HFF-Myc (cell line): Measurements from ENCODE around the gene ABCD4.

Source experiments
- DNase-seq: peaks from one replicate; pipeline ENCODE4 v3.0.0-alpha.2; 2011; ENCODE audit warnings: low read depth; ENCODE audit errors: extremely low read depth
- H3K4me3 ChIP-seq: replicated peaks from 2 replicates; pipeline ENCODE4 v1.5.1; 2011; ENCODE audit warnings: low read depth, mild to moderate bottlenecking, control low read depth, low read length
- TF ChIP-seq, protein P1 (sequence below): IDR thresholded peaks from 2 replicates; pipeline ENCODE4 v1.5.1; 2012; ENCODE audit warnings: mild to moderate bottlenecking, low read depth, low read length, control low read depth; ENCODE audit errors: missing control alignments

ABCD4 gene

GRCh38 chr14:74267588-74267987 lies 35.1 kb downstream of the ABCD4 start:
- TF ChIP-seq, protein P1, sequence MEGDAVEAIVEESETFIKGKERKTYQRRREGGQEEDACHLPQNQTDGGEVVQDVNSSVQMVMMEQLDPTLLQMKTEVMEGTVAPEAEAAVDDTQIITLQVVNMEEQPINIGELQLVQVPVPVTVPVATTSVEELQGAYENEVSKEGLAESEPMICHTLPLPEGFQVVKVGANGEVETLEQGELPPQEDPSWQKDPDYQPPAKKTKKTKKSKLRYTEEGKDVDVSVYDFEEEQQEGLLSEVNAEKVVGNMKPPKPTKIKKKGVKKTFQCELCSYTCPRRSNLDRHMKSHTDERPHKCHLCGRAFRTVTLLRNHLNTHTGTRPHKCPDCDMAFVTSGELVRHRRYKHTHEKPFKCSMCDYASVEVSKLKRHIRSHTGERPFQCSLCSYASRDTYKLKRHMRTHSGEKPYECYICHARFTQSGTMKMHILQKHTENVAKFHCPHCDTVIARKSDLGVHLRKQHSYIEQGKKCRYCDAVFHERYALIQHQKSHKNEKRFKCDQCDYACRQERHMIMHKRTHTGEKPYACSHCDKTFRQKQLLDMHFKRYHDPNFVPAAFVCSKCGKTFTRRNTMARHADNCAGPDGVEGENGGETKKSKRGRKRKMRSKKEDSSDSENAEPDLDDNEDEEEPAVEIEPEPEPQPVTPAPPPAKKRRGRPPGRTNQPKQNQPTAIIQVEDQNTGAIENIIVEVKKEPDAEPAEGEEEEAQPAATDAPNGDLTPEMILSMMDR = no peak
- H3K4me3 ChIP-seq = no peak overlapping the region
- no peak for DNase-seq

DNA sequence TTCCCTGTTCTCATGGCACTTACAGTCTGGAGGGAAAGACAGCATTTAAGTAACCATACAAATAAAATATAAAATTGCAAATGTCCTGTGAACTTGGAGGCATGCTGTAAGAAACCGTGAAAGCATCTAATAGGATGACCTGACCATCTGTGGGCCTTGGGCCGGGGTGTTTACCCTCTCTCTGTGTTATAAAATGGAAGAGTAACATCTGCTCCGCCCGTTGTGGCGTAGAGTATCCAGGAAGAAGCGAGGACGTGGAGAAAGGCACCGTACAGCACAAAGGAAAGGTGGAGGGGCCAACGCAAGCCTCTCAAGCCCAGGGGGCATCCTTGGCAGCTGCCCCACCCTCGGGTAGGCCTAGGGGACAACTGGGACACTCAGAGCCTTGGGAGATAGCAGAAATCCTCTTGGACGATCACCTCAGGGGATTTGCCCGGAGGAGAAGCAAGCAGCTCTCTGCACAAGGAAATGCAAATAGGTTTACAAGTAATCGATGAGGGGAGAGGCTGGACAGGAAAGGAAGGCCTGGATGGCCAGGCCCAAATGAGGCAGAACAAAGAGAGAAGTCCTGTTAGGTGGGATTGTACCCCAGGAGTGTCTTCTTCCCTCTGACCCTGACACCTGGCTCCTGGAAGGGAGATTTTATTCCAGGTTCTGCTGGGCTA lies 37.3 kb downstream of the ABCD4 start:
- no peak overlapping the region for H3K4me3 ChIP-seq
- TF ChIP-seq, protein P1 = no peak
- DNase-seq = no peak

DNA sequence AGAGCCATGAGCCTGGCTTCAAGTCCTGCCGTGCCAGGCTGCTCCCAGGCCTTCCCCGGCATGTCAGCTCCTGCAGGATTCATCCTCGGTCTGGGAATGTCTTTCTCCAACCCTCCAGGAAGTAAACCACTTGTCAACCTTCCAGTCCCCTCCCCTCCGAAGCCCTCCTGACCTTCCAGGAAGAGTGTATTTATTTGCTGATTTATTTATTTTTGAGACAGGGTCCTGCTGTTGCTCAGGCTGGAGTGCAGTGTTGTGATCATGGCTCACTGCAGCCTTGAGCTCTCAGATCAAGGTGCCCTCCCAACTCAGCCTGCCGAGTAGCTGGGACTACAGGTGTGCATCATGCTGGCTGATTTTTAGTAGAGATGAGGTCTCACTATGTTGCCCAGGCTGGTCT lies 38.8 kb downstream of the ABCD4 start:
- no peak overlapping the region for H3K4me3 ChIP-seq
- TF ChIP-seq, protein P1 = no peak
- DNase-seq = no peak

- TF ChIP-seq, protein P1 = no peak
- no peak overlapping the region for H3K4me3 ChIP-seq
- no peak for DNase-seq
Measured at GRCh38 chr14:74263181-74263580, 39.6 kb downstream of the ABCD4 start.

DNA sequence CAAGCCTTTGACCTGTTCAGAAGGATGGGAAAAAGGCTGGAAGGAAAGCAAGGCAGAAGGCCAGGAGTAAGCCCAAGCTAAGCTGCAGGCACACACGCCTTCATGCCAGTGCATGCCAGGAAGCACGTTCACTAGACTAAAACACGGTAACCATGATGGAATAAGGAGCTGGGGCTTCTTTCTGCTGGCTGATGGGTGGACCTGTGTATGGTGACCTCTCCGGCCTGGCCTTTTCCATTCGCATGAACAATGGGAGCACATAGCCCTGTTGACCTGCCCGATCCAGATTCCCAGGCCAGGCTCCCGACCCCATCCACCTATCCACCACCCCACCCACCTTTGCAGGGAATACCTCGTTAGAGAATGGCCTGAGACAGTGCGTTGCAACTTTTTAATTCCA lies 40.7 kb downstream of the ABCD4 start:
- TF ChIP-seq, protein P1 = no peak

DNA sequence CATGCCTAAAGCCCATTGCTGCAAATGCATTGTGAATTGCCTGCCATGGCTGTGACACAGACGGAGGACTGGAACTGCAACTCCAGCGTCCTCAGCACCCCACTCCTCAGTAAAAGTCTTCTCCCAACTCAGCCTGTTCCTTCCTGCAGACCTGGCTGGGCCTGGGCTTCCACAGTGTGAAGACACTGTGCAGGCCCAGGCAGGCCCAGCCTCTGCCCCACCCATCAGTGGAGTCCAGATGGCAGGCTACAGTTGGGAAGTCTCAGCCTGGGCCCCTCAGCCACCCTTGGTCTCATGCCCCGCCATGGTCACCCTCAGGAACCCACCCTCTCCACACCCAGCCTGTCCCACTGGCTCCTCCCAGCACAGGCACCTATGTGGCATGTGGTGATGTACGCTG lies 41.4 kb downstream of the ABCD4 start:
- H3K4me3 ChIP-seq = no peak overlapping the region
- no peak for DNase-seq
- TF ChIP-seq, protein P1 = no peak

More for the DNA sequence above, 40.7 kb downstream of the ABCD4 start:
- DNase-seq = no peak
- H3K4me3 ChIP-seq = no peak overlapping the region

DNA sequence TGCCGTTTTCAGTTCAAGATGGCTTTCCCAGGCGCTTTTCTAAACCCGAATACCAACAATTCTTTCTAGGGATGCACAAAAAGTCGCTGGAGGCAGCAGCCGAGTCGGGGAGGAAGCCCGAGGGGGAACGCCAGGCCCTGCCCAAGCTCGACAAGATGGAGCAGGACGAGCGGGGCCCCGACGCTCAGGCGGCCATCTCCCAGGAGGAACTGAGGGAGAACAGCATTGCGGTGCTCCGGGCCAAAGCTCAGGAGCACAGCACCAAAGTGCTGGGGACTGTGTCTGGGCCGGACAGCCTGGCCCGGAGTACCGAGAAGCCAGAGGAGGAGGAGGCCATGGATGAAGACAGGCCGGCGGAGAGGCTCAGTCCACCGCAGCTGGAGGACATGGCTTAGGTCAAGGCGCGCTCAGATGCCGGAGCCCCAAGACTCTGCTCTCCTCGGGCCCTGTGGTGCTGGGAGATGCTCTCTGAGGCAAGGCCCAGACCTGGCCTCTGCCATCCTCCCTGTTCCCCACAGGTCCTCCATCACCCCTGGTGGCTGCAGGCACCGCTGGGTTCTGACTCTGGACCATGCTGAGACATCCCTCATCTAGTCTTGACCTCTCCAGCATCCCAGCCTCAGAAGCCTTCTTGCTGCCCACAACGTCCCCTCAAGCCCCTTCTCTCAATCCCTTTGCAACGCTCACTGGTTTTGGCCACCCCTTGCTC lies 42.1 kb downstream of the ABCD4 start:
- DNase-seq = no peak
- TF ChIP-seq, protein P1 = no peak

More for the DNA sequence above, 42.1 kb downstream of the ABCD4 start:
- H3K4me3 ChIP-seq = no peak overlapping the region
